K562 (cell line): ENCODE results near the gene JPH2. TPM values are rescaled to one million over a fixed set of nuclear protein-coding genes. Genes with fewer than 3 reads are reported as not detected.

Experiments used
- ATAC-seq: fragments of 200-7000 bp; cut with Tn5 transposase; 3 replicates; pipeline ENCODE4 v1.9.1; 2020; ENCODE audit warnings: moderate library complexity
- BruUV-seq: library from RNA; stranded (reverse); fragments of 400-500 nt; replicated peaks from 2 replicates; lab custom pipeline; 2021; lab: Mats Ljungman, UMichigan
- CTCF ChIA-PET: fragments of 300-600 bp; formaldehyde crosslinking; extraction: SDS; loops from one replicate; lab custom pipeline; 2021; ENCODE audit warnings: low intra/inter-chr PET ratio; lab: Yijun Ruan, JAX
- POLR2A ChIA-PET: fragments of 300-600, 350-650 bp; sonication (Branson Sonifier 250); formaldehyde crosslinking; extraction: SDS; loops from one replicate; lab custom pipeline; 2021; ENCODE audit warnings: antibody characterized with exemption, inconsistent platforms; lab: Yijun Ruan, JAX
- DNase-seq, 4 experiments: peaks; one replicate each; pipeline versions ENCODE4 v3.0.0 to v3.0.0-alpha.2; 2011 to 2018; ENCODE audit warnings: low spot score in 3 of 4, mixed read lengths in 3 of 4; ENCODE audit errors: extremely low read depth in 1 of 4
- FAIRE-seq: peaks from 2 replicates; lab custom pipeline; 2011; peaks lifted over from hg19 to GRCh38; lab: Jason Lieb, UNC
- H2AFZ ChIP-seq: 2 replicates; pipeline ENCODE4 v1.6.0; 2011; ENCODE audit warnings: low read depth, low read length, control low read depth, inconsistent platforms
- H3K27ac ChIP-seq: fragments of 200-600 bp; 3 replicates; pipeline ENCODE4 v1.8.0; 2011; ENCODE audit warnings: low read depth, mild to moderate bottlenecking, control low read depth, inconsistent platforms, low read length, moderate library complexity, mixed read lengths; ENCODE audit errors: extremely low read depth
- H3K27me3 ChIP-seq, 2 experiments: fragments of 300-600 bp in 1 of 2; 2 replicates in 1 of 2; 3 replicates in 1 of 2; pipeline versions ENCODE4 v1.6.0 to v1.8.0; 2011; ENCODE audit warnings: inconsistent platforms in 2 of 2, low read length in 2 of 2, mild to moderate bottlenecking in 1 of 2, mixed read lengths in 1 of 2, moderate library complexity in 1 of 2; ENCODE audit not compliant: control insufficient read depth in 2 of 2, insufficient read depth in 2 of 2
- H3K36me3 ChIP-seq: fragments of 300-600 bp; 3 replicates; pipeline ENCODE4 v1.8.0; 2011; ENCODE audit warnings: mild to moderate bottlenecking, low read length, inconsistent platforms; ENCODE audit not compliant: control insufficient read depth, insufficient read depth
- H3K4me1 ChIP-seq, 2 experiments: fragments of 200-600 bp in 1 of 2; replicated peaks in 1 of 2; 2 replicates in 1 of 2; 3 replicates in 1 of 2; pipeline versions ENCODE4 v1.5.1 to v1.8.0; 2011; ENCODE audit warnings: inconsistent platforms in 2 of 2, low read length in 2 of 2, mild to moderate bottlenecking in 1 of 2, mixed read lengths in 1 of 2, moderate library complexity in 1 of 2; ENCODE audit not compliant: control insufficient read depth in 2 of 2, insufficient read depth in 2 of 2
- H3K4me2 ChIP-seq: 2 replicates; pipeline ENCODE4 v1.6.1; 2011; ENCODE audit warnings: low read length, control low read depth, inconsistent platforms, mixed read lengths; ENCODE audit not compliant: insufficient read depth
- H3K4me3 ChIP-seq: fragments of 200-600 bp; sonication (generic), shearing (Covaris generic); 2 replicates; pipeline ENCODE4 v1.5.1; 2016; ENCODE audit warnings: control low read depth, inconsistent platforms
- H3K79me2 ChIP-seq: fragments of 200-600 bp; 3 replicates; pipeline ENCODE4 v1.8.0; 2011; ENCODE audit warnings: low read length, inconsistent platforms; ENCODE audit not compliant: control insufficient read depth, insufficient read depth
- H3K9ac ChIP-seq, 2 experiments: 2 replicates each; pipeline versions ENCODE4 v1.6.0 to v1.6.1; 2011; ENCODE audit warnings: low read depth in 2 of 2, low read length in 2 of 2, control low read depth in 1 of 2, inconsistent platforms in 1 of 2, mild to moderate bottlenecking in 1 of 2, mixed read lengths in 1 of 2; ENCODE audit not compliant: insufficient read depth in 1 of 2
- H3K9me1 ChIP-seq: one replicate; pipeline ENCODE4 v1.6.0; 2011; ENCODE audit warnings: inconsistent platforms, mild to moderate bottlenecking, low read length, moderate library complexity; ENCODE audit not compliant: control insufficient read depth, insufficient read depth
- H3K9me3 ChIP-seq: replicated peaks from 2 replicates; pipeline ENCODE4 v1.5.1; 2011; ENCODE audit warnings: low read depth, low read length, inconsistent platforms; ENCODE audit not compliant: control insufficient read depth, insufficient read depth
- H4K20me1 ChIP-seq: replicated peaks from 2 replicates; pipeline ENCODE4 v1.6.1; 2011; ENCODE audit warnings: low read length, inconsistent platforms, mixed read lengths; ENCODE audit not compliant: control insufficient read depth, insufficient read depth
- BHLHE40 ChIP-seq: IDR thresholded peaks from 2 replicates; pipeline ENCODE4 v1.6.1; 2011; ENCODE audit warnings: low read length, improper control_type of control experiment
- DDX20 ChIP-seq: fragments of 450-650 bp; IDR thresholded peaks from 2 replicates; pipeline ENCODE4 v1.6.1; 2016; ENCODE audit warnings: missing genetic modification characterization, low read depth, mild to moderate bottlenecking, missing compliant biosample characterization, moderate library complexity
- MYNN ChIP-seq, 2 experiments: sonication (generic); formaldehyde crosslinking in 1 of 2; IDR thresholded peaks; 2 replicates each; pipeline versions ENCODE4 v1.5.0 to v1.6.1; 2016 to 2020; ENCODE audit warnings: antibody characterized with exemption in 1 of 2, missing genetic modification reagents in 1 of 2
- NBN ChIP-seq: fragments of 450-650 bp; IDR thresholded peaks from 2 replicates; pipeline ENCODE4 v1.6.1; 2016; ENCODE audit warnings: low read depth, mild to moderate bottlenecking
- NFRKB ChIP-seq: fragments of 450-650 bp; IDR thresholded peaks from 2 replicates; pipeline ENCODE4 v1.6.1; 2016; ENCODE audit warnings: low read depth
- PYGO2 ChIP-seq: fragments of 450-650 bp; IDR thresholded peaks from 2 replicates; pipeline ENCODE4 v1.6.1; 2016; ENCODE audit warnings: mild to moderate bottlenecking, missing genetic modification characterization, moderate library complexity, missing compliant biosample characterization
- WGBS: fragments of 100-300 bp; shearing (Covaris generic); methylation state at CpG from one replicate; pipeline ENCODE4 v1.1.6; 2016; ENCODE audit warnings: low coverage, mixed read lengths; ENCODE audit not compliant: insufficient coverage; ENCODE audit errors: missing lambda C conversion rate; 5-methylcytosine and 5-hydroxymethylcytosine counted together
- in situ Hi-C: fragments of 300-500 bp; cut with MboI; formaldehyde crosslinking; loops from 4 replicates; pipeline ENCODE4 v1.15.0; 2018; ENCODE audit warnings: inconsistent platforms, mixed read lengths
- intact Hi-C: fragments of 100-400 bp; cut with micrococcal nuclease; formaldehyde crosslinking; loops from 2 replicates; pipeline ENCODE4 v1.14.2; 2022
- polyA plus RNA-seq, 8 experiments: library from polyadenylated mRNA; depleted of rRNA in 4 of 8; stranded (reverse) in 5 of 8; unstranded in 3 of 8; fragments of >200 nt; fragmentation: Nextera tagmentation in 2 of 8; fragmentation: Illumina TruSeq in 1 of 8; extraction: Ambion mirVana in 2 of 8; extraction: Trizol in 1 of 8; gene quantifications; 2 replicates each; pipeline versions ENCODE4 v1.2.1 to v1.2.3, GENCODE V29; 2011 to 2014; ENCODE audit warnings: inconsistent platforms in 1 of 8, missing spikeins in 1 of 8
- total RNA-seq, 7 experiments: library from RNA; depleted of rRNA in 6 of 7; stranded (reverse); fragments of >200 nt in 6 of 7; fragmentation: Illumina TruSeq in 2 of 7; extraction: Trizol in 2 of 7; gene quantifications; 2 replicates each; pipeline versions ENCODE4 v1.2.1 to v1.2.3, GENCODE V29; 2011 to 2021; ENCODE audit warnings: low replicate concordance in 1 of 7

Gene JPH2
- total and polyA plus RNA-seq, 9 of the 15 experiments (the other 6 are each of a cell fraction or from before 2014, with no cell fraction given): not detected

GRCh38 chr20:44071057-44071456 is 115.9 kb downstream of the JPH2 start:
- Histone ChIP-seq H3K9ac (no peak overlapping the region), H3K36me3 (no peaks in the 10 kb centered on the region), H3K79me2 (no peaks in the 10 kb centered on the region), H3K4me3 (no peak overlapping the region), H2AFZ (no peak overlapping the region), H3K9me1 (peaks cover 3% of the 10 kb centered on the region), H3K4me2 (no peak overlapping the region), H3K4me1 (no peaks in the 10 kb centered on the region), H3K9me3 (no peaks in the 10 kb centered on the region), H4K20me1 (no peaks in the 10 kb centered on the region; the same call in 1 of the 2 replicates), H3K27ac (no peak overlapping the region), H3K27me3 (peaks cover 56 to 93% of the 10 kb centered on the region in 2 experiments)
- 3% methylated on average over 8 of the region's 10 CpGs for WGBS
- TF ChIP-seq DDX20 (tag) (no peak), BHLHE40 (no peak), NBN (no peak), PYGO2 (tag) (no peak), MYNN (IDR thresholded peaks at IDR 0.05) (no peak), MYNN (CRISPR knock-in tag; IDR thresholded peaks at IDR 0.05) (no peak), NFRKB (no peak)
- in situ Hi-C loops (no loop called here), intact Hi-C loops (no loop called here)
- no peak for FAIRE-seq
- no TSS peak for BruUV-seq
- CTCF ChIA-PET: no interaction called here
- no peak for DNase-seq
- POLR2A ChIA-PET: interaction anchor here (0.7 kb wide), 1 partner anchor 353 kb away, joined by 3 read pairs; no protein-coding TSS in a partner anchor
- ATAC-seq: no peak
